Neutrophil (primary cell): ENCODE measurements around the gene ZFP36L1.

Experiments used
- H3K27ac ChIP-seq: fragments of 200-600 bp; sonication (generic); 2 replicates; pipeline ENCODE4 v1.5.1; 2016; ENCODE audit warnings: mild to moderate bottlenecking, moderate library complexity
- H3K27me3 ChIP-seq: fragments of 200-600 bp; sonication (generic); 2 replicates; pipeline ENCODE4 v1.6.0; 2016; ENCODE audit warnings: mild to moderate bottlenecking
- H3K36me3 ChIP-seq: fragments of 200-600 bp; sonication (generic); 2 replicates; pipeline ENCODE4 v1.5.1; 2017
- H3K4me1 ChIP-seq, 2 experiments: fragments of 200-600 bp in 1 of 2; sonication (generic) in 1 of 2; 1 replicate in 1 of 2; 2 replicates in 1 of 2; pipeline versions ENCODE4 v1.5.1 to v1.6.1; 2013 to 2016; ENCODE audit warnings: low read depth in 1 of 2, low read length in 1 of 2, mild to moderate bottlenecking in 1 of 2, moderate library complexity in 1 of 2; ENCODE audit not compliant: control insufficient read depth in 1 of 2, insufficient read depth in 1 of 2
- H3K4me3 ChIP-seq, 2 experiments: fragments of 200-600 bp in 1 of 2; sonication (generic) in 1 of 2; 1 replicate in 1 of 2; 2 replicates in 1 of 2; pipeline ENCODE4 v1.5.1; 2013 to 2016; ENCODE audit warnings: low read depth in 1 of 2, low read length in 1 of 2, mild to moderate bottlenecking in 1 of 2, moderate library complexity in 1 of 2
- H3K9me3 ChIP-seq: fragments of 200-600 bp; sonication (generic); 2 replicates; pipeline ENCODE4 v1.5.1; 2016
- CTCF ChIP-seq: fragments of 200-600 bp; sonication (generic); IDR thresholded peaks from 2 replicates; pipeline ENCODE4 v1.5.1; 2016; ENCODE audit warnings: antibody characterized with exemption

Gene ZFP36L1

GRCh38 chr14:68792979-68793733, at the start of gene ZFP36L1:
ZFP36L1 (minus strand) TSS chr14:68793067; CDS start chr14:68792938, 129 bp downstream.
- Histone ChIP-seq H3K27me3 (peaks cover 17% of the 10 kb centered on the region), H3K27ac (peak within 1 kb of the TSS; percentile 100), H3K4me3 (peak within 1 kb of the TSS; percentile 74 to 99), H3K9me3 (peaks cover 4% of the 10 kb centered on the region), H3K4me1 (peaks cover 35 to 36% of the 10 kb centered on the region in 2 experiments), H3K36me3 (peaks cover 36% of the 10 kb centered on the region)
- TF ChIP-seq CTCF: no peak

GRCh38 chr14:68842298-68842697, 49.4 kb upstream of the ZFP36L1 start:
- Histone ChIP-seq H3K36me3 (no peaks in the 10 kb centered on the region), H3K4me3 (no peak overlapping the region), H3K27ac (no peak overlapping the region), H3K27me3 (no peaks in the 10 kb centered on the region), H3K9me3 (no peaks in the 10 kb centered on the region), H3K4me1 (peaks cover 3 to 4% of the 10 kb centered on the region in 2 experiments)
- TF ChIP-seq CTCF: no peak

- H3K36me3 ChIP-seq: no peaks in the 10 kb centered on the region
These were observed 48.3 kb upstream of the ZFP36L1 start for GRCh38 chr14:68841016-68841809.

GRCh38 chr14:68840454-68840853, 47.6 kb upstream of the ZFP36L1 start:
- Histone ChIP-seq H3K4me3 (no peak overlapping the region), H3K27ac (no peak overlapping the region), H3K4me1 (peaks cover 3 to 4% of the 10 kb centered on the region in 2 experiments), H3K27me3 (no peaks in the 10 kb centered on the region), H3K36me3 (no peaks in the 10 kb centered on the region), H3K9me3 (no peaks in the 10 kb centered on the region)
- TF ChIP-seq CTCF: no peak

More at GRCh38 chr14:68841016-68841809, 48.3 kb upstream of the ZFP36L1 start:
- Histone ChIP-seq H3K9me3 (no peaks in the 10 kb centered on the region), H3K27ac (no peak overlapping the region), H3K4me1 (peaks cover 3 to 4% of the 10 kb centered on the region in 2 experiments), H3K27me3 (no peaks in the 10 kb centered on the region), H3K4me3 (no peak overlapping the region)
- no peak for TF ChIP-seq CTCF

- no peaks in the 10 kb centered on the region for H3K36me3 ChIP-seq
- H3K9me3 ChIP-seq: no peaks in the 10 kb centered on the region
- no peak overlapping the region for H3K27ac ChIP-seq
- no peak for TF ChIP-seq CTCF
- H3K4me1 ChIP-seq: no peaks in the 10 kb centered on the region
- H3K4me3 ChIP-seq: no peak overlapping the region
- H3K27me3 ChIP-seq: no peaks in the 10 kb centered on the region
These were observed 43.2 kb upstream of the ZFP36L1 start for GRCh38 chr14:68836082-68836481.
